ENCODE data around the gene PHKG2.

PHKG2 gene

GRCh38 chr16:30793508-30794069 is 45.4 kb downstream of the PHKG2 start:
- Histone ChIP-seq H3K27ac (ENCODE audit: low read depth, low read length) (no peak overlapping the region), H3K9me3 (ENCODE audit: low read length) (no peaks in the 10 kb centered on the region), H3K27me3 (ENCODE audit: control insufficient read depth in 1 of 2, insufficient read depth in 2 of 2, low read length in 2 of 2) (no peaks in the 10 kb centered on the region), H3K4me3 (ENCODE audit: low read depth in 1 of 2, low read length in 2 of 2) (no peak overlapping the region), H3K9ac (ENCODE audit: low read length) (no peak overlapping the region), H3K4me1 (ENCODE audit: insufficient read depth, low read length) (no peaks in the 10 kb centered on the region), H3K36me3 (ENCODE audit: insufficient read depth, low read length) (no peaks in the 10 kb centered on the region)

DNA sequence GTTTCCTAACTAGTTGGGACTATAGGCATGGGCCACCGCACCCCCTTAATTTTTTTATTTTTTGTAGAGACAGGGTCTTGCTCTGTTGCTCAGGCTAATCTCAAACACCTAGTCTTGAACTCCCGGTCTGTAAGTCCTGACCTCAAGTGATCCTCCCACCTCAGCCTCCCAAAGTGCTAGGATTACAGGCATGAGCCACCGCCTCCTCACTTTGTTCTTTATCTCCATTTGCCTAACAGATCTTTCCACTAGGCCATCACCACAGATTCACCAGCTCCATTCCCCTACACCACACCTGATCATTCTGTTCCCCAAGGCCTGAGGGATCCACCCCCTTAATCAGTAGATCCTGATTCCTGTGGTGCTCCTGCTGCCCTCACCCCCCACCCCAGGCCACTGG is 46.4 kb downstream of the PHKG2 start:
- Histone ChIP-seq H3K36me3 (ENCODE audit: insufficient read depth, low read length) (no peaks in the 10 kb centered on the region), H3K4me3 (ENCODE audit: low read depth in 1 of 2, low read length in 2 of 2) (no peak overlapping the region), H3K9me3 (ENCODE audit: low read length) (no peaks in the 10 kb centered on the region), H3K27me3 (ENCODE audit: control insufficient read depth in 1 of 2, insufficient read depth in 2 of 2, low read length in 2 of 2) (no peaks in the 10 kb centered on the region), H3K9ac (ENCODE audit: low read length) (no peak overlapping the region), H3K4me1 (ENCODE audit: insufficient read depth, low read length) (no peaks in the 10 kb centered on the region), H3K27ac (ENCODE audit: low read depth, low read length) (no peak overlapping the region)

DNA sequence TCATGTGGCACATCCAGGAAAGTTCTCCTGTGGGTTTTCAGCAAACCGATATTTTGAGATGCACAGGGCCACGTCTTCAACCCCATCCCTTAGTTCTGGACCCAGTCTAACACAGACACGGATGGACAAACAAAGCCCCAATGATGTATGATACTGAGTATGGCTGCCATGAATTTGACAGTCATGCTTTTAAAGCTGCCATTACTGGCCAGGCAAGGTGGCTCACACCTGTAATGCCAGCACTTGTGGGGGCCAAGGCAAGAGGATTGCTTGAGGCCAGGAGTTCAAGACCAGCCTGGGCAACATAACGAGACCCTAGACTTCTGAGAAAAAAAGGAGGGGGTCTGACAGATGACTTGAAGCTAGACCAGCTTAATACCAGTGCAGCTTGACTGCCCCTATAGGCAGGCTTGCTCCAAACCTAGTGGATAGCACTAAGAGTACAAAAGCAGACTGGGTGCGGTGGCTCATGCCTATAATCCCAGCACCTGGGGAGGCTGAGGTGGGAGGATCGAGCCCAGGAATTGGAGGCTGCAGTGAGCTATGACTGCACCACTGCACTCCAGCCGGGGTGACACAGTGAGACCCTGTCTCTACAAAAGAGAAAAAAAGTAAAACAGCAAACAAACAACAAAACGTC is 49.6 kb downstream of the PHKG2 start:
- Histone ChIP-seq H3K4me1 (ENCODE audit: insufficient read depth, low read length) (no peaks in the 10 kb centered on the region), H3K27me3 (ENCODE audit: control insufficient read depth in 1 of 2, insufficient read depth in 2 of 2, low read length in 2 of 2) (no peaks in the 10 kb centered on the region), H3K27ac (ENCODE audit: low read depth, low read length) (no peak overlapping the region), H3K9ac (ENCODE audit: low read length) (no peak overlapping the region), H3K9me3 (ENCODE audit: low read length) (no peaks in the 10 kb centered on the region), H3K4me3 (ENCODE audit: low read depth in 1 of 2, low read length in 2 of 2) (no peak overlapping the region), H3K36me3 (ENCODE audit: insufficient read depth, low read length) (no peaks in the 10 kb centered on the region)
